Activated CD4-positive, alpha-beta T cell treated with anti-CD3 and anti-CD28 coated beads, Interleukin-2, amount 50 U/mL, for 16 hours (primary cell): ENCODE results near the gene ITPR1.

ENCODE experiments used
- DNase-seq: peaks from one replicate; pipeline ENCODE4 v3.0.0-alpha.2; 2020

The ITPR1 gene

GRCh38 chr3:4599612-4600011, 106.5 kb downstream of the ITPR1 start:
- no peak for DNase-seq

- DNase-seq, result no peak
Observed at GRCh38 chr3:4600493-4600892, 107.3 kb downstream of the ITPR1 start.

GRCh38 chr3:4601892-4602291, 108.7 kb downstream of the ITPR1 start:
- no peak for DNase-seq

- DNase-seq, result no peak
Observed at GRCh38 chr3:4604693-4605092, 111.5 kb downstream of the ITPR1 start.

GRCh38 chr3:4606911-4607310, 113.8 kb downstream of the ITPR1 start:
- no peak for DNase-seq

GRCh38 chr3:4613366-4613765, 120.2 kb downstream of the ITPR1 start:
- DNase-seq, result no peak

GRCh38 chr3:4614070-4614469, 120.9 kb downstream of the ITPR1 start:
- no peak for DNase-seq

- DNase-seq, result no peak
Observed at GRCh38 chr3:4614927-4615326, 121.8 kb downstream of the ITPR1 start.

- no peak for DNase-seq
Observed at GRCh38 chr3:4615750-4616149, 122.6 kb downstream of the ITPR1 start.

- DNase-seq, result no peak
Observed at GRCh38 chr3:4623421-4623999, 130.4 kb downstream of the ITPR1 start.

- no peak for DNase-seq
Observed at GRCh38 chr3:4627651-4628375, 134.7 kb downstream of the ITPR1 start.

- no peak for DNase-seq
Observed at GRCh38 chr3:4629095-4630007, 136.2 kb downstream of the ITPR1 start.

GRCh38 chr3:4633078-4634004, 140.2 kb downstream of the ITPR1 start:
- DNase-seq, result peak; percentile 53

GRCh38 chr3:4634894-4635293, 141.7 kb downstream of the ITPR1 start:
- no peak for DNase-seq

GRCh38 chr3:4637265-4637664, 144.1 kb downstream of the ITPR1 start:
- no peak for DNase-seq

GRCh38 chr3:4641863-4642563, 148.9 kb downstream of the ITPR1 start:
- no peak for DNase-seq

GRCh38 chr3:4642611-4643010, 149.5 kb downstream of the ITPR1 start:
- DNase-seq, result no peak

- DNase-seq, result no peak
Observed at GRCh38 chr3:4643904-4644547, 150.9 kb downstream of the ITPR1 start.

GRCh38 chr3:4644951-4645350, 151.8 kb downstream of the ITPR1 start:
- DNase-seq, result no peak

GRCh38 chr3:4645468-4645867, 152.3 kb downstream of the ITPR1 start:
- no peak for DNase-seq

GRCh38 chr3:4647411-4647810, 154.3 kb downstream of the ITPR1 start:
- DNase-seq, result no peak
